ENCODE results near the gene MNT. TPM values are rescaled to one million over a fixed set of nuclear protein-coding genes. Genes with fewer than 3 reads are reported as not detected.
A peak's percentile ranks its signal among the peaks of the same experiment; 100 is the strongest.

Gene MNT
- total and polyA plus RNA-seq, 11 donors, result 4.1 to 20.4 (median 9.8) TPM

DNA sequence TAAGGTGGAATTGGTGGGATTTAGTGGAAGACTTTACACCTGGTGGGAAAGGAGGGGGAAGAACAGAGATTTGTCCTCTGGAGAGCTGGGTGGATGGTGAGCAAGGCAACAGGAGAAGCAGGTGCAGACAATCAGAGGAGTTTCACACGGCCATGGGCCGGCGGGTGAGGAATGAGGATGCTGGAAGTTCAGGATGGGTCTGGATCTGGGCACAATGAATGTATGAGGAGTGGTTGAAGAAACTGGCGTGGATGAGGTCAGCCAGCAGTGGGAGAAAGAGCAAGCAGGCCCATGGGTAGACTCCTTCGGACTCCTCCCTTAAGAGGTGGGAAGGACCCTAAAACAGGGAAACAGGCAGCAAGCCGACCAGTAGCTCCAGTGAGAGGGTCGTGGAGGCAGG lies 10.1 kb upstream of the MNT start:
- ATAC-seq (no peak), DNase-seq (no peak)
- no peaks in the 10 kb centered on the region for H3K27me3 ChIP-seq
- no peaks in the 10 kb centered on the region for H3K9me3 ChIP-seq
- no peak overlapping the region for H3K27ac ChIP-seq
- H3K4me3 ChIP-seq, result no peak overlapping the region
- H3K36me3 ChIP-seq, result peaks cover 0 to 20% (median 3%) of the 10 kb centered on the region in 9 donors
- 90 to 96% (median 93%) methylated on average over 7 of the region's 7 CpGs for WGBS, 4 donors
- intact Hi-C loops (cut with DNase I), result loop anchor here in 1 of 10 donors (2.0 kb wide), 1 partner anchor 24 kb away; no protein-coding TSS in a partner anchor
- H3K4me1 ChIP-seq, result peaks cover 0 to 37% (median 29%) of the 10 kb centered on the region in 12 donors
- TF ChIP-seq POLR2A (IDR thresholded peaks at IDR 0.05), result no peak
- TF ChIP-seq, protein P1, sequence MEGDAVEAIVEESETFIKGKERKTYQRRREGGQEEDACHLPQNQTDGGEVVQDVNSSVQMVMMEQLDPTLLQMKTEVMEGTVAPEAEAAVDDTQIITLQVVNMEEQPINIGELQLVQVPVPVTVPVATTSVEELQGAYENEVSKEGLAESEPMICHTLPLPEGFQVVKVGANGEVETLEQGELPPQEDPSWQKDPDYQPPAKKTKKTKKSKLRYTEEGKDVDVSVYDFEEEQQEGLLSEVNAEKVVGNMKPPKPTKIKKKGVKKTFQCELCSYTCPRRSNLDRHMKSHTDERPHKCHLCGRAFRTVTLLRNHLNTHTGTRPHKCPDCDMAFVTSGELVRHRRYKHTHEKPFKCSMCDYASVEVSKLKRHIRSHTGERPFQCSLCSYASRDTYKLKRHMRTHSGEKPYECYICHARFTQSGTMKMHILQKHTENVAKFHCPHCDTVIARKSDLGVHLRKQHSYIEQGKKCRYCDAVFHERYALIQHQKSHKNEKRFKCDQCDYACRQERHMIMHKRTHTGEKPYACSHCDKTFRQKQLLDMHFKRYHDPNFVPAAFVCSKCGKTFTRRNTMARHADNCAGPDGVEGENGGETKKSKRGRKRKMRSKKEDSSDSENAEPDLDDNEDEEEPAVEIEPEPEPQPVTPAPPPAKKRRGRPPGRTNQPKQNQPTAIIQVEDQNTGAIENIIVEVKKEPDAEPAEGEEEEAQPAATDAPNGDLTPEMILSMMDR (IDR thresholded peaks at IDR 0.05), result no peak

DNA sequence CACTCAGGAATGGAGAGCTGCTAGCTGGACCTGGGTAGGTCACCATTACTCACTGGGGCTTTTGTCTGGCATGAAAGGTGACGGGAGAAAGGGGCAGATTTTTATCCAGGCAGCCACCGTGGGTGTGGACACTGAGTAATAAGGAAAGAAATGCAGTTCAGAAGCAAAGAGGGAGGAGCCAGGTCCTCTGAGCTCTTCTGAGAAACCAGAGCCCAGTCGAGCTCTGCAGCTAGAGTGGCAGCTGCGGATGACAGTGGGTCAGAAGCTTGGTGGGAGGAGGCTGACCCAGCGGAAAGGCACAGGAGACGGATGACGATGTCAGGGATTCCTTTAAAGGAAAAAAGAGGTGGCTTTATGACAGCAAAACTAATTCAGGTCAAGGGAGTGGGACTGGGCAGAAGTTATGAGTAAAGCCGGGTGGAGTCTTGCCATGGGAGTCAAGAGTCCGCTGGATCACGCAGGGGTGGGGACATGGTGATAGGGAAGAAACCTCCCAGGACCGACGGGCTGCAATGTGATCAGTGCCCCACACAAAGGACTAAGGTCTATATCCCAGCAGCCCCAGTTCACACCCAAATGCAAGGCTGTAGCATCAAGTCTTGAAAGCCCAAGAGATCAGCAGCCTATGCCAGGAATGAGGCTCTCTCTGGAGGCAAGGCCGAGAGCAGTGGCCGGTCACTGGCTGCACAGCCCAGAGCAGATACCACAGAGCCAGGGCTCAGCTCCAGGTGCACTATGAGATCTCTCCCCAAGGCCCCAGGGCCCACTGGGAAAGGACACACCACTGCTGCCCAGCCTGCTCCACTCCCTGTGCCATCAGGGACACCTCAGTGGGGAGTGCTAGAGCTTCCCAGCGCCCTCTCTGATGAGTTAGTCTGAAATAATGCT lies 6.3 kb upstream of the MNT start:
- H3K4me1 ChIP-seq, result peaks cover 0 to 59% (median 47%) of the 10 kb centered on the region in 12 donors

DNA sequence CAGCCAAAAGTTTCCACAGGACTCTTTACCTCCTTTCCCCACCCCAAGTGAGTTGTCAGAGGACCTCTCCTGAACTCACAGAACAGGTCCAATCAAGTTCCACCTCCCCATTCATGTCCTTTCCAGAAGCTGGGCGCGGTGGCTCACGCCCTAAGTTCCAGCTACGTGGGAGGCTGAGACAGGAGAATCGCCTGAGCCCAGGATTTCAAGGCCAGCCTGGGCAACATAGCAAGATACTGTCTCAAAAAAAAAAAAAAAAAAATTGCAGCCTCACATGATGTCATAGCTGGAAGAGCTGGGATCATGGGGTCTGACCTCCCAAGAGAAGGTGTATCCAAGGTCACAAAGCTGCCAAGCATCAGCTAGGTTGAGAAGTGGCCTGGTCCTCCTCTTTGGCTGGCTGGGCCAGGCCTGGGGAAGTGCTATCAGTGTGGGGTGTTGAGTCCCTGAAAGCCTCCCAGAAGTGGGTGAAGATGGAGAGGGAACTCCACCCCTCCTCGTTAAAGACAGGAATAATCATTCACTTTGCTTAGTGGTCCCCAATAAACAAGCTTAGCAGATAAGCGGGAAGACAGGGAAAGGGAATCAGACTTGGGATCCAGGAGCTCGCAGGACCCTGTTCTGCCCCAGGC lies 5.5 kb upstream of the MNT start:
- Histone ChIP-seq H3K4me3 (no peak overlapping the region), H3K4me1 (peaks cover 0 to 59% (median 47%) of the 10 kb centered on the region in 12 donors), H3K27me3 (no peaks in the 10 kb centered on the region), H3K36me3 (no peaks in the 10 kb centered on the region), H3K9me3 (no peaks in the 10 kb centered on the region), H3K27ac (peak overlapping the region in 11 of 12 donors; percentile 65 to 99 (median 73))
- TF ChIP-seq POLR2A (IDR thresholded peaks at IDR 0.05), result no peak
- TF ChIP-seq, protein P1 (IDR thresholded peaks at IDR 0.05), result no peak
- ATAC-seq (no peak), DNase-seq (peak in 1 of 5 donors; percentile 25)
- WGBS, 4 donors, result 68 to 86% (median 82%) methylated on average over 8 of the region's 8 CpGs
- intact Hi-C loops (cut with DNase I), result loop anchor here in 1 of 10 donors (2.0 kb wide), 1 partner anchor 16 kb away; no protein-coding TSS in a partner anchor

More for the DNA sequence above, 6.3 kb upstream of the MNT start:
- no peak overlapping the region for H3K4me3 ChIP-seq
- TF ChIP-seq POLR2A (IDR thresholded peaks at IDR 0.05), result peak in 1 of 2 donors; percentile 19
- TF ChIP-seq, protein P1 (IDR thresholded peaks at IDR 0.05), result no peak
- peak overlapping the region in 11 of 12 donors; percentile 65 to 99 (median 73) for H3K27ac ChIP-seq
- no peaks in the 10 kb centered on the region for H3K9me3 ChIP-seq
- H3K27me3 ChIP-seq, result no peaks in the 10 kb centered on the region
- peak in 4 of 5 donors; percentile 64 to 81 (median 70) for DNase-seq
- WGBS, 4 donors, result 59 to 61% (median 60%) methylated on average over 13 to 15 of the region's 15 CpGs
- no peaks in the 10 kb centered on the region for H3K36me3 ChIP-seq
- ATAC-seq, result peak; percentile 31 to 78 (median 72)
- intact Hi-C loops (cut with DNase I), result loop anchor here in 1 of 10 donors (2.0 kb wide), 1 partner anchor 16 kb away; no protein-coding TSS in a partner anchor
